GM18861 (cell line): ENCODE results near the gene CPN2.
A peak's percentile ranks its signal among the peaks of the same experiment; 100 is the strongest.

ENCODE experiments used
- ATAC-seq: cut with Tn5 transposase; IDR thresholded peaks from one replicate; pipeline ENCODE4 v1.9.1; 2021; ENCODE audit not compliant: unreplicated experiment

Gene CPN2

GRCh38 chr3:194330579-194330978, 20.5 kb downstream of the CPN2 start:
- ATAC-seq, result no peak

GRCh38 chr3:194330160-194330559, 21.0 kb downstream of the CPN2 start:
- no peak for ATAC-seq

GRCh38 chr3:194329583-194329965, 21.6 kb downstream of the CPN2 start:
- ATAC-seq, result no peak

DNA sequence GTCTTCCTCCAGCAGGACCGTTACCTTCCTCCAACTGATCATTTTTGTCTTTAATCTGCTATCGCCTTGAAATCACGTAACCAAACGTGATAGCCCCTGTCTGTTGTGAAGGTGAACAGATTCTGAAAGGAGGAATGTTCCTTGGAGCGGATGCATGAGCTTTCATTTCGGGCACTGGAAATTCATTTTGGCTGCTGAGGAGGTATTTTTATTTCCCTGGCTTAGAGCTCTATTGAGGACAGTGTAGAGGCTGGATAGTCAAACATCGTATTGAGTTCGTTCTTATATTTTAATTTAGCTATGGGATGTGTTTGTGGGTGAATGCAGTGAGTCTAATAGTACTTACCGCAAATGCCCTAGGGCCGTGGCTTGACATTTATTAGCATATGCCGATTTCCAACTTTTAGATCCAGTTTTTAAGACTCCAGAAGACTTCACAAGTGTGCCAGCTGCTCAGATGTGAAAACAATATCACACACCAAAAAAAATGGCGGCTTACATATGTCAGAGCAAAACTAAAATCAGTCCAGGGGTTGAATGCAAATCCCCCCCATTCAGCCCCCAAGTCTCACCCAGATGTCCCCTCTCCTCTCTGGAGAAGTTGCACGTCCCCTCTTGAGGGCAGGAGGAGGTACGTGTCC, 22.1 kb downstream of the CPN2 start:
- no peak for ATAC-seq

- ATAC-seq, result no peak
Observed at GRCh38 chr3:194328053-194328657, 23.0 kb downstream of the CPN2 start.

DNA sequence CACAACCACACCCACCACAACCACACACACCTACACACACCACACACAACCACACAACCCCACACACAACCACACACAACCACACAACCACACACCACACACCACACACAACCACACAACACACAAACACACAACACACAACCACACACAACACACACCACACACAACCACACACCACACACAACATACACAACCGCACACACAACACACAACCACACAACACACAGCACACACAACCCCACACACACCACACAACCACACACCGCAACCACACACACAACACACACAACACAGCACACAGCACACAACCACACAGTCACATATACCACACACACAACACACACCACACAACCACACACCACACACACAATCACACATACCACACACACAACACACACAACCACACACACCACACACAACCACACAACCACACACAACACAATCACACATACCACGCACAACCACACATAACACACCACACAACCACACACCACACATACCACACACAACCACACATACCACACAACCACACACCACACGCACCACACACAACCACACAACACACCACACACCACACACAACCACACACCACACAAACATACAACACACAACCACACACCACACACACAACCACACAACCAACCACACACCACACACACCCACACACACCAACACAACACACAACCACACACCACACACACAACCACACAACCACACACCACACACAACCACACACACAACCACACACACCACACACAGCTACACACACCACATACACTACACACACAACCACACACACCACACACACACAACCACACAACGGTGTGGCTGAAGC, 23.7 kb downstream of the CPN2 start:
- no peak for ATAC-seq

GRCh38 chr3:194326968-194327217, 24.2 kb downstream of the CPN2 start:
- ATAC-seq, result no peak

- ATAC-seq, result no peak
Observed at GRCh38 chr3:194326192-194326967, 24.7 kb downstream of the CPN2 start.

DNA sequence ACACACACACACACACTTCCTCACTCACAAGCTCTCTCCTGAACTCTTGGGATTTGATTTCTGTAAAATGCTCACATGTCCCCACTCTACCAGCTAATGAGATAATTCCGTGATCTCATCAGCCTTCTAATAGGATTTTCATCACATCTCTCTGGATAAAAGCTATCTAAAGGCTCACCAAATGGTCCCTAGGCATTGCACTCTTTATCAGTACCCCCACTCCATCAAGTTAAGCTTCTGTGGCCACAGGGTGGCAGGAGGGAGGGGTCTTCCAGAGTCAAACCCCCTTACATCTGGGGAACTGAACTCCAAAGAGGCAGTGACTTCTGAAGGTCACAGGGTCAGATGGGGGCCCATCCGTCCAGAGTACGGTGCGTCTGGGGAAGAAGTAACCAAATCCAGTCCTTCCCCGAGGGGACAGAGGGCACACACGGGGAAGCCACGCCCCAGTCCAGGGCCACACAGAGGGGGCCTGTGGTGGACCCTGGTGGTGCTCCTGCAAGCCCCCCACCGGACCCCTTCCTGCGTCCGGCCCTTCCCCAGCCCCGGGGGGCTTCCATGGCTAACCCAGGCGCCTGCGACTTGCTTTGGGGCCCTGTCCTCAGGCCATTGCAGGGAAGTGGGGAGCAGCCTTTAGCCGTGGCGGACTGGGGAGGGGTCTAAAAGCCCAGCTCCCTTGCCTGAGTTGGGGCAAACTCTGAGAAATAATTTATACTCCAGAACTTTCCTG, 25.5 kb downstream of the CPN2 start:
- no peak for ATAC-seq

DNA sequence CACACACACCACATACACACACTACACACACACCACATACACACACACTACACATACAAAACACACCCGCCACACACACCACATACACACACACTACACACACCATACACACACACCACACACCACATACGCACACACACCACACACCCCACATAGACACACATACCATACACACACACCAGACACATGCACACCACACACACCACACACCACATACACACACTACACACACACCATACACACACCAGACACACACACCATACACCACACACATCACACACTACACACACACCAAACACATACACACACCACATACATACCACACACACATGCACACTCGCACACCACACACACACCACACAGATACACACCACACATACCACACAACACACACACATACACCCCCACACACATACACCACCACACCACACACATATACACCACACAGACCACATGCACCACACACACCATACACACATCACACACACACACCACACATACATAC, 26.3 kb downstream of the CPN2 start:
- ATAC-seq, result no peak

GRCh38 chr3:194323785-194324735, 27.1 kb downstream of the CPN2 start:
- ATAC-seq, result peak; percentile 49

DNA sequence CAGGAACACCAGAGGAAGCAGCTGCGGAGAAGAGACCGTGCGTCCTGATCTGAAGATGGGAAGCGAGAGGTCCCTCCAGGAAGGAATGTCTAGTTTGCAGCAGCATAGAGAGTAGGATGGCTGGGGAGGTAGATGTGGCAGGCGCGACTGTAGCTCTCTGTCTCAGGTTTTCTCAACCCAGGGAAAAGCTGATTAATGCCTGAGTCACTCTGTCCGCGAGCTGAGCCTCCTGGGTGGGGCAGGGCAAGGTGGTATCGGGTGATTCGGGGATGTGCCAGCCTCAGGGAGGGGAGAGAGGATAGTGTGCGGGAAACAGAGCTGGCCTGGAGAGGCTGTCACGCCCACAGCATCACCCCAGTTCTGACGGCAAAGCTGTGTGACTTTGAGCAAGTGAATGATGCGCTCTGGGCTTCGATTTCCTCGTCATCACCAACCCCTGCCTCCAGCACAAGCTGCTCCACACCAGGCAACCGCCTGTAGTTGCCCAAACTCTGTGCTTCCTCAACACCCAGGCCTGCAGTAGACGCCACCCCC, 28.4 kb downstream of the CPN2 start:
- ATAC-seq, result no peak

DNA sequence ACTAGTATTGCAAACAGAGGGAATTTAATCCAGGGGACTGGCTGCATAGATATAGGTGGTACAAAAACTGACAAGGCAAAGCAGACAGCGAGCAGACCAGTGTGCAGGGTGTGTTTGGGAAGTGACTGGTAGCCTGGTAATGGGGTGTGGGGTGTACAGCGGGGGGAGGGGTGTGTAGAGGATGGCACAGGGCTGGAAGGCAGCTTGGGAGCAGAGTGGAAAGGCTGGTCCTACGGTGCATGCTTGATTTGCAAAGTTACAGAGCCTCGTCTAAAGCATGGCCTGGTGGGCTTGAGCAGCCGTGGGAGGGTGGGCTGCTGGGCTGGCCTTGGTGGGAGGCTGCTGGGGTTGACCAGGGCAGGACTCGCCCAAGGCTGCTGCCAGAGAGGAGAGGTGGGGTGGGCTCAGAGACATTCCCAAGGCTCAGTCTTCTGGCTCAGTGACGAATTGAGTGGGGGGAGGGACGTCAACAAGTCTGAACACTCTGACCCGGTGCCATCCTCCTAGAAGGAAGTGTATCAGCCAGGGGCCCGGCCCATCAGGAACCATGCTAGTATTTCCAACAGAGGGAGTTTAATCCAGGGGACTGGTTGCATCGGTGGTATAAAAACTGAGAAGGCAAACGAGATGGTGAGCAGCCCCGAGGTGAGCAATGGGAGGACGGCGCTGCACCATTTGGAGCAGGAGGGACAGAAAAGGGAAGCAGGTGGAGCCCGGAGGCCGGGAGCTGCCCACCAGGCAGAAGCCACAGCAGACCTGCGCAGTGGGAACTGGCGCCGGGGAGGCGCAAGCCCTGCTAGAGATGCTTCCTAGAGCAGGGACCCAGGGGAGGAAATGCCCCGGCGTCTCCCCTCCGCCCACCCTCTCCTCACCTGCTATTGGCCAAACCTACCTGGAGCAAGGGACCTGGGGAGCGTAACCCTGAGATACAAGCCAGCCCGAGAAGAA, 29.2 kb downstream of the CPN2 start:
- no peak for ATAC-seq

- no peak for ATAC-seq
Observed at GRCh38 chr3:194320744-194321243, 30.3 kb downstream of the CPN2 start.

DNA sequence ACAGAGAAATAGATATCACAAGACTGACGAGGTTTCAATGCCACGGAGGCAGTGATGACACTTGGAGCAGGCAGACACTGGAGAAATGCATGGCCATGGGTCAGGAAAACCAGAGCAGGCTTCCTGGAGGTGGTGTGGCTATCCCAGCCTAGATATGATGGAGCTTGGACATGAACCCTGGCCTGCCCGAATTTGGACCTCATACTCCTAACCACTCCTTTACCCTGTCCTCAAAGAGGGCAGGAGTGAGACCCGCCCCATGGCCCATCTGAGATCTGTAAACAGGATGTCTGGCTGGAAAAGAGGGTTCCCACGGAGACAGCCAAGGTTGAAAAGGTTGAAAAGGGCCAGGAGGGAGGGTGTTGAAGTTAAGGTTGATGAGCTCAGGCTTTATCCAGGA, 31.0 kb downstream of the CPN2 start:
- ATAC-seq, result no peak

GRCh38 chr3:194318511-194319161, 32.5 kb downstream of the CPN2 start:
- no peak for ATAC-seq

- no peak for ATAC-seq
Observed at GRCh38 chr3:194316918-194317317, 34.2 kb downstream of the CPN2 start.

DNA sequence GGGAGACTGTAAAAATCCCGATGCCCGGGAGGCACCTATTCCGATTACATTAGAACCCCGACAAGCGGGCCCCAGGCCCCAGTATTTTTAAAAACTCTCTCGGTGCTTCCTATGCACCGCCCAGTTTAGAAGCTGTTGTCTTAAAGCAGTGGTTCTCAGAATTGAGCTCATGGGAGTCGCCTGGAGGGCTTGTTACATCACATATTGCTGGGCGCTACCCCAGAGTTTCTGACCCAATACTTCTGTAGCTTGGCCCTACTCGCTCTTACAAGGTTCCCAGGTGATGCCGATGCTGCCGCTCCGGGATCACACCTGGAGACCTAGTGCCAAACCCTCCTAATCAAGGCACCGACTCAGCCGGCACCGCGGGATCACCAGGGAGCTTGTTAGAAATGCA, 35.2 kb downstream of the CPN2 start:
- peak; percentile 20 for ATAC-seq
